ENCODE data around the gene PPFIA2. TPM values are rescaled to one million over a fixed set of nuclear protein-coding genes. Genes with fewer than 3 reads are reported as not detected.

The PPFIA2 gene
- total and polyA plus RNA-seq, 9 of the 15 experiments (the other 6 are each of a cell fraction or from before 2014, with no cell fraction given): not detected

GRCh38 chr12:81502912-81503695 is 256.0 kb downstream of the PPFIA2 start:
- H2AFZ ChIP-seq (ENCODE audit: low read depth, low read length): no peak overlapping the region
- FAIRE-seq (no peak), DNase-seq (ENCODE audit: extremely low read depth in 1 of 4, low spot score in 3 of 4) (no peak), ATAC-seq (no peak)
- no peaks in the 10 kb centered on the region for H3K27me3 ChIP-seq (ENCODE audit: control insufficient read depth in 2 of 2, insufficient read depth in 2 of 2, low read length in 2 of 2)
- no peaks in the 10 kb centered on the region for H3K4me1 ChIP-seq (replicated peaks in 1 of 2; ENCODE audit: control insufficient read depth in 2 of 2, insufficient read depth in 2 of 2, low read length in 2 of 2)
- no peak overlapping the region for H3K27ac ChIP-seq (ENCODE audit: extremely low read depth, low read depth, low read length)
- H3K9me1 ChIP-seq (ENCODE audit: control insufficient read depth, insufficient read depth, low read length): no peaks in the 10 kb centered on the region
- H4K20me1 ChIP-seq (replicated peaks; ENCODE audit: control insufficient read depth, insufficient read depth, low read length): no peaks in the 10 kb centered on the region
- POLR2A ChIA-PET: no interaction called here
- CTCF ChIA-PET (ENCODE audit: low intra/inter-chr PET ratio): no interaction called here
- no peaks in the 10 kb centered on the region for H3K79me2 ChIP-seq (ENCODE audit: control insufficient read depth, insufficient read depth, low read length)
- in situ Hi-C loops (cut with MboI): no loop called here
- no TSS peak for BruUV-seq (replicated peaks)
- no peak overlapping the region for H3K4me2 ChIP-seq (ENCODE audit: insufficient read depth, low read length)
- intact Hi-C loops (cut with micrococcal nuclease): no loop called here
- TF ChIP-seq ZNF57 (CRISPR knock-in tag; IDR thresholded peaks at IDR 0.05) (no peak), MIER1 (IDR thresholded peaks at IDR 0.05; ENCODE audit: low read depth) (no peak), NCOA2 (IDR thresholded peaks at IDR 0.05; ENCODE audit: partially characterized antibody in 2 of 2) (no peak), ETV1 (tag; conservative IDR thresholded peaks at IDR 0.05; ENCODE audit: low read depth) (no peak), ZNF586 (CRISPR knock-in tag; conservative IDR thresholded peaks at IDR 0.05) (no peak), ETS1 (conservative IDR thresholded peaks at IDR 0.05; ENCODE audit: control insufficient read depth, low read depth, low read length) (no peak), SIN3B (IDR thresholded peaks at IDR 0.05; ENCODE audit: low read depth) (no peak), XRCC4 (IDR thresholded peaks at IDR 0.05; ENCODE audit: extremely low read depth, insufficient read depth, insufficient read length) (no peak), CCAR2 (IDR thresholded peaks at IDR 0.05; ENCODE audit: low read depth, low read length) (no peak), ZBTB43 (CRISPR knock-in tag; IDR thresholded peaks at IDR 0.05) (no peak), NFXL1 (CRISPR knock-in tag; IDR thresholded peaks at IDR 0.05) (no peak)
- H3K36me3 ChIP-seq (ENCODE audit: control insufficient read depth, insufficient read depth, low read length): no peaks in the 10 kb centered on the region
- no peak overlapping the region for H3K9ac ChIP-seq (ENCODE audit: insufficient read depth in 1 of 2, low read depth in 2 of 2, low read length in 2 of 2)
- WGBS (ENCODE audit: insufficient coverage, low coverage, missing lambda C conversion rate): 0% methylated on average over 3 of the region's 3 CpGs
- H3K4me3 ChIP-seq: no peak overlapping the region
- no peaks in the 10 kb centered on the region for H3K9me3 ChIP-seq (replicated peaks; ENCODE audit: control insufficient read depth, insufficient read depth, low read depth, low read length)
